HEK293 (cell line): ENCODE measurements around the gene KRTCAP2.

Source experiments
- EGR2 ChIP-seq: fragments of 450-650 bp; formaldehyde crosslinking; IDR thresholded peaks from 2 replicates; pipeline ENCODE4 v1.5.1; 2016; ENCODE audit warnings: low read depth, missing biosample characterization, missing genetic modification characterization
- GLIS1 ChIP-seq: fragments of 450-650 bp; formaldehyde crosslinking; IDR thresholded peaks from 2 replicates; pipeline ENCODE4 v1.5.1; 2016; ENCODE audit warnings: missing biosample characterization, missing genetic modification characterization
- GLIS2 ChIP-seq: fragments of 450-650 bp; formaldehyde crosslinking; IDR thresholded peaks from 2 replicates; pipeline ENCODE4 v1.5.1; 2016; ENCODE audit warnings: missing biosample characterization, missing genetic modification characterization
- IKZF3 ChIP-seq: fragments of 450-650 bp; IDR thresholded peaks from 2 replicates; pipeline ENCODE4 v1.5.0; 2018; ENCODE audit warnings: missing biosample characterization, mild to moderate bottlenecking, missing genetic modification characterization, moderate library complexity
- INSM2 ChIP-seq: fragments of 450-650 bp; formaldehyde crosslinking; IDR thresholded peaks from 2 replicates; pipeline ENCODE4 v1.5.1; 2016; ENCODE audit warnings: missing biosample characterization, missing genetic modification characterization
- KLF1 ChIP-seq: fragments of 450-650 bp; formaldehyde crosslinking; IDR thresholded peaks from 2 replicates; pipeline ENCODE4 v1.5.1; 2016; ENCODE audit warnings: missing biosample characterization, missing genetic modification characterization
- KLF10 ChIP-seq: fragments of 450-650 bp; IDR thresholded peaks from 2 replicates; pipeline ENCODE4 v1.5.1; 2018; ENCODE audit warnings: missing biosample characterization, mild to moderate bottlenecking, missing genetic modification characterization
- KLF9 ChIP-seq: fragments of 450-650 bp; formaldehyde crosslinking; IDR thresholded peaks from 2 replicates; pipeline ENCODE4 v1.5.1; 2016; ENCODE audit warnings: missing biosample characterization, missing genetic modification characterization, low read depth
- OVOL3 ChIP-seq: fragments of 450-650 bp; formaldehyde crosslinking; IDR thresholded peaks from 2 replicates; pipeline ENCODE4 v1.5.1; 2016; ENCODE audit warnings: missing biosample characterization, missing genetic modification characterization
- PRDM1 ChIP-seq: fragments of 450-650 bp; formaldehyde crosslinking; IDR thresholded peaks from 2 replicates; pipeline ENCODE4; 2016; ENCODE audit warnings: missing biosample characterization, missing genetic modification characterization
- PRDM10 ChIP-seq: fragments of 450-650 bp; formaldehyde crosslinking; IDR thresholded peaks from 2 replicates; pipeline ENCODE4 v1.5.1; 2016; ENCODE audit warnings: missing biosample characterization, missing genetic modification characterization
- SCRT1 ChIP-seq: fragments of 450-650 bp; formaldehyde crosslinking; IDR thresholded peaks from 2 replicates; pipeline ENCODE4 v1.5.1; 2016; ENCODE audit warnings: missing biosample characterization, missing genetic modification characterization, borderline replicate concordance
- SP7 ChIP-seq: fragments of 450-650 bp; formaldehyde crosslinking; IDR thresholded peaks from 2 replicates; pipeline ENCODE4 v1.5.1; 2016; ENCODE audit warnings: missing biosample characterization, missing genetic modification characterization
- ZBTB17 ChIP-seq: fragments of 450-650 bp; formaldehyde crosslinking; IDR thresholded peaks from 2 replicates; pipeline ENCODE4 v1.5.1; 2016; ENCODE audit warnings: missing biosample characterization, missing genetic modification characterization
- ZBTB21 ChIP-seq: fragments of 450-650 bp; formaldehyde crosslinking; IDR thresholded peaks from 2 replicates; pipeline ENCODE4 v1.5.1; 2017; ENCODE audit warnings: missing biosample characterization, missing genetic modification characterization
- ZIC2 ChIP-seq: fragments of 450-650 bp; formaldehyde crosslinking; IDR thresholded peaks from 2 replicates; pipeline ENCODE4 v1.5.1; 2016; ENCODE audit warnings: missing biosample characterization, missing genetic modification characterization
- ZNF223 ChIP-seq: fragments of 450-650 bp; formaldehyde crosslinking; IDR thresholded peaks from 2 replicates; pipeline ENCODE4 v1.5.1; 2016; ENCODE audit warnings: missing biosample characterization, missing genetic modification characterization
- ZNF341 ChIP-seq: fragments of 450-650 bp; formaldehyde crosslinking; IDR thresholded peaks from 2 replicates; pipeline ENCODE4; 2016; ENCODE audit warnings: low read depth, missing biosample characterization, missing genetic modification characterization
- ZNF366 ChIP-seq: fragments of 450-650 bp; formaldehyde crosslinking; conservative IDR thresholded peaks from 2 replicates; pipeline ENCODE4 v1.5.1; 2016; ENCODE audit warnings: missing biosample characterization, missing genetic modification characterization
- ZNF529 ChIP-seq: fragments of 450-650 bp; formaldehyde crosslinking; IDR thresholded peaks from 2 replicates; pipeline ENCODE4 v1.5.1; 2017; ENCODE audit warnings: missing genetic modification characterization, missing biosample characterization; ENCODE audit not compliant: insufficient replicate concordance
- ZNF600 ChIP-seq: fragments of 450-650 bp; formaldehyde crosslinking; IDR thresholded peaks from 2 replicates; pipeline ENCODE4 v1.5.1; 2016; ENCODE audit warnings: missing biosample characterization, missing genetic modification characterization
- ZNF624 ChIP-seq: fragments of 450-650 bp; formaldehyde crosslinking; IDR thresholded peaks from 2 replicates; pipeline ENCODE4 v1.5.1; 2017; ENCODE audit warnings: missing biosample characterization, missing genetic modification characterization
- ZNF629 ChIP-seq: fragments of 450-650 bp; formaldehyde crosslinking; IDR thresholded peaks from 2 replicates; pipeline ENCODE4 v1.5.1; 2017; ENCODE audit warnings: missing biosample characterization, missing genetic modification characterization
- ZNF664 ChIP-seq: fragments of 450-650 bp; formaldehyde crosslinking; IDR thresholded peaks from 2 replicates; pipeline ENCODE4 v1.5.1; 2016; ENCODE audit warnings: missing biosample characterization, missing genetic modification characterization
- ZNF76 ChIP-seq: fragments of 450-650 bp; formaldehyde crosslinking; IDR thresholded peaks from 2 replicates; pipeline ENCODE4; 2016; ENCODE audit warnings: low read depth, missing biosample characterization, missing genetic modification characterization, borderline replicate concordance
- TF ChIP-seq, protein P1 (sequence below): fragments of 450-650 bp; IDR thresholded peaks from 2 replicates; pipeline ENCODE4 v1.5.1; 2018; ENCODE audit warnings: missing biosample characterization, mild to moderate bottlenecking, missing genetic modification characterization
- TF ChIP-seq, protein P2 (sequence below): sonication (generic); formaldehyde crosslinking; IDR thresholded peaks from 2 replicates; pipeline ENCODE4 v1.8.1; 2022; ENCODE audit warnings: mild to moderate bottlenecking, moderate library complexity, missing genetic modification reagents
- TF ChIP-seq, protein P3 (sequence below): fragments of 450-650 bp; formaldehyde crosslinking; IDR thresholded peaks from 2 replicates; pipeline ENCODE4 v1.5.1; 2017; ENCODE audit warnings: missing biosample characterization, missing genetic modification characterization

KRTCAP2 gene

DNA sequence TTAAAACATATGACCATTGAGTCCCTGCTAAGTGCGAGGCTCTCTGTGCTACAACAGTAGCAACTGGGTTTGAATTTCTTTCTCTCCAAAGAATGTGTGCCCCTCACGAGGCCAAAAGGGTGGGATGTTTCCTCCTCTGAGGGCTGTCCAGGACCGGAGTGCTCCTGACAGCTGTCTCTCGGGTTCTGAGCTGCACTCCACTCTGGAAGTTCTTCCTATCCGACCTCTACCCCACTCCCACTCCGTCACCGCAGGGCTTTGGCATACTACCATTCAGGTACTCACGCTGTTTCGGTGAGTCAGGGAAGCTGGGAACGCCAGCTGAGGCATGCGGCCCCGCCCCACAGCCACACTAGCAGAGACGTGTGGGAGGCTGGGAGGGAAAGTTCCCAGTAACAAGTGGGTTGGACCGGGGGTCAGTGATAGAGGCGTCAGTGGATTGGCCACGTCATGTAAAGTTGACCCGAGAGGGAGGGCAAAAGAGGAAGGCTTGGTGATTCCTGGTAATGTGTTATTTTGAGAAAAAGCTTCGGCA, 38.2 kb downstream of the KRTCAP2 start (continued):
- TF ChIP-seq PRDM10 (tag by site-specific recombination) = peak; percentile 70; the same call in 1 of the 2 replicates
- peak; percentile 76 for TF ChIP-seq KLF1
- TF ChIP-seq ZNF624 (tag by site-specific recombination) = no peak
- peak; percentile 11; the same call in 1 of the 2 replicates for TF ChIP-seq ZNF341 (tag by site-specific recombination)
- TF ChIP-seq, protein P1, sequence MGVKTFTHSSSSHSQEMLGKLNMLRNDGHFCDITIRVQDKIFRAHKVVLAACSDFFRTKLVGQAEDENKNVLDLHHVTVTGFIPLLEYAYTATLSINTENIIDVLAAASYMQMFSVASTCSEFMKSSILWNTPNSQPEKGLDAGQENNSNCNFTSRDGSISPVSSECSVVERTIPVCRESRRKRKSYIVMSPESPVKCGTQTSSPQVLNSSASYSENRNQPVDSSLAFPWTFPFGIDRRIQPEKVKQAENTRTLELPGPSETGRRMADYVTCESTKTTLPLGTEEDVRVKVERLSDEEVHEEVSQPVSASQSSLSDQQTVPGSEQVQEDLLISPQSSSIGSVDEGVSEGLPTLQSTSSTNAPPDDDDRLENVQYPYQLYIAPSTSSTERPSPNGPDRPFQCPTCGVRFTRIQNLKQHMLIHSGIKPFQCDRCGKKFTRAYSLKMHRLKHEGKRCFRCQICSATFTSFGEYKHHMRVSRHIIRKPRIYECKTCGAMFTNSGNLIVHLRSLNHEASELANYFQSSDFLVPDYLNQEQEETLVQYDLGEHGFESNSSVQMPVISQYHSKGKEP (tag by site-specific recombination) = no peak
- peak; percentile 87 for TF ChIP-seq KLF9
- no peak for TF ChIP-seq ZNF223
- TF ChIP-seq ZNF629 (tag by site-specific recombination) = peak; percentile 78
- TF ChIP-seq, protein P2, sequence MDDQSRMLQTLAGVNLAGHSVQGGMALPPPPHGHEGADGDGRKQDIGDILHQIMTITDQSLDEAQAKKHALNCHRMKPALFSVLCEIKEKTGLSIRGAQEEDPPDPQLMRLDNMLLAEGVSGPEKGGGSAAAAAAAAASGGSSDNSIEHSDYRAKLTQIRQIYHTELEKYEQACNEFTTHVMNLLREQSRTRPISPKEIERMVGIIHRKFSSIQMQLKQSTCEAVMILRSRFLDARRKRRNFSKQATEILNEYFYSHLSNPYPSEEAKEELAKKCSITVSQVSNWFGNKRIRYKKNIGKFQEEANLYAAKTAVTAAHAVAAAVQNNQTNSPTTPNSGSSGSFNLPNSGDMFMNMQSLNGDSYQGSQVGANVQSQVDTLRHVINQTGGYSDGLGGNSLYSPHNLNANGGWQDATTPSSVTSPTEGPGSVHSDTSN (CRISPR knock-in tag) = 0 out of 2 replicates have a peak, but pooled peaks have one; percentile 43
- TF ChIP-seq PRDM1 (tag by site-specific recombination) = peak; percentile 57; the same call in 1 of the 2 replicates
- no peak for TF ChIP-seq OVOL3 (tag by site-specific recombination)
- peak; percentile 73 for TF ChIP-seq ZNF366
- TF ChIP-seq ZIC2 (tag by site-specific recombination) = peak; percentile 71
- TF ChIP-seq ZBTB21 (tag by site-specific recombination) = peak; percentile 72
- TF ChIP-seq GLIS2 (tag by site-specific recombination) = peak; percentile 52
- TF ChIP-seq ZBTB17 (tag by site-specific recombination) = peak; percentile 44
- TF ChIP-seq KLF10 (tag by site-specific recombination) = peak; percentile 96
- peak; percentile 89 for TF ChIP-seq SCRT1 (tag by site-specific recombination)
- TF ChIP-seq GLIS1 (tag by site-specific recombination) = peak; percentile 14; the same call in 1 of the 2 replicates
- TF ChIP-seq SP7 (tag by site-specific recombination) = peak; percentile 69
- TF ChIP-seq ZNF664 = no peak
- TF ChIP-seq EGR2 (tag by site-specific recombination) = peak; percentile 80
- TF ChIP-seq, protein P3, sequence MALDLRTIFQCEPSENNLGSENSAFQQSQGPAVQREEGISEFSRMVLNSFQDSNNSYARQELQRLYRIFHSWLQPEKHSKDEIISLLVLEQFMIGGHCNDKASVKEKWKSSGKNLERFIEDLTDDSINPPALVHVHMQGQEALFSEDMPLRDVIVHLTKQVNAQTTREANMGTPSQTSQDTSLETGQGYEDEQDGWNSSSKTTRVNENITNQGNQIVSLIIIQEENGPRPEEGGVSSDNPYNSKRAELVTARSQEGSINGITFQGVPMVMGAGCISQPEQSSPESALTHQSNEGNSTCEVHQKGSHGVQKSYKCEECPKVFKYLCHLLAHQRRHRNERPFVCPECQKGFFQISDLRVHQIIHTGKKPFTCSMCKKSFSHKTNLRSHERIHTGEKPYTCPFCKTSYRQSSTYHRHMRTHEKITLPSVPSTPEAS (tag by site-specific recombination) = no peak
- peak; percentile 94 for TF ChIP-seq ZNF600 (tag by site-specific recombination)
- 0 out of 2 replicates have a peak, but pooled peaks have one; percentile 37 for TF ChIP-seq INSM2 (tag by site-specific recombination)
- TF ChIP-seq ZNF76 (tag by site-specific recombination) = peak; percentile 86
- no peak for TF ChIP-seq ZNF529 (tag by site-specific recombination)
- peak; percentile 24; the same call in 1 of the 2 replicates for TF ChIP-seq IKZF3 (tag by site-specific recombination)
